ENCODE results near the gene NFE2L3.

DNA sequence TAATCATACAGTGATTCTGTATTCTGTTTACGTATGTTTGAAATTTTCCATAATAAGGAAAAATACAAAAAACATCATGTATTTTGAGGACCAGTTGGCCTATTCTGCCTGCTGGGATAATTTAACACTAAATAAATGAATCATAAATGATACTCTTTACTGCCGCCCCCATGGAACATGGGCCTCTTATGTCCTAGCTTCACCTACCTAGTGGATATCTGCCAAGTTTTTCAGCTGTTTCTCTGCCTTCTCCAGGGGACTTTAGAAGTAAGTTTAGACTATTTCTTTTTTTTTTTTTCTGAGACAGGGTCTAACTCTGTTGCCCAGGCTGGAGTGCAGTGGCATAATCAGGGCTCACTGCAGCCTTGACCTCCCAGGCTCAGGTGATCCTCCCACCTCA is 10.4 kb downstream of the NFE2L3 start:
- TF ChIP-seq CTCF (IDR thresholded peaks at IDR 0.05) = no peak
- TF ChIP-seq POLR2A (IDR thresholded peaks at IDR 0.05) = no peak
